Fibroblast of lung (primary cell): ENCODE measurements around the gene SPRED2.

Source experiments
- EZH2 ChIP-seq: IDR thresholded peaks from 2 replicates; pipeline ENCODE4 v1.5.1; 2012; ENCODE audit warnings: low read length, control low read depth, mild to moderate bottlenecking; ENCODE audit errors: missing control alignments
- TF ChIP-seq, protein P1 (sequence below), 2 donors: IDR thresholded peaks in 1 of 2; conservative IDR thresholded peaks in 1 of 2; 1 replicate in 1 of 2; 2 replicates in 1 of 2; pipeline ENCODE4 v1.5.1; 2011 to 2012; ENCODE audit warnings: low read length in 2 of 2, control low read depth in 1 of 2, inconsistent platforms in 1 of 2, low read depth in 1 of 2, mild to moderate bottlenecking in 1 of 2

DNA sequence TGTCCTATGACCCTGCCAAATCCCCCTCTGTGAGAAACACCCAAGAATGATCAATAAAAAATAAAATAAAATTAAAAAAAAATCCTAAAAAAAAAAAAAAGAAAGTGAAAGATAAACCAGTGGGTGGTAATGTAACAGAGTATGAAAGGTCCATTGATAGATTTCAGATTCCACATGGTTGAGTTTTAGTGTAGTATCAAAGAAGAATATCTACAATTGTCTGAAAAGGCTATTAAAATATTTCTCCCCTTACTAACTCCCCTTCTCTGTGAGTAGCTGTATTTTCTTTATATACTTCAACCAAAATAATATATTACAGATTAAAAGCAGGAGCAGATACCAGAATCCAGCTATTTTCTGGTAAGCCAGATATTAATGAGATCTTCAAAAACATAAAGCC, 92.8 kb downstream of the SPRED2 start:
- TF ChIP-seq, protein P1, sequence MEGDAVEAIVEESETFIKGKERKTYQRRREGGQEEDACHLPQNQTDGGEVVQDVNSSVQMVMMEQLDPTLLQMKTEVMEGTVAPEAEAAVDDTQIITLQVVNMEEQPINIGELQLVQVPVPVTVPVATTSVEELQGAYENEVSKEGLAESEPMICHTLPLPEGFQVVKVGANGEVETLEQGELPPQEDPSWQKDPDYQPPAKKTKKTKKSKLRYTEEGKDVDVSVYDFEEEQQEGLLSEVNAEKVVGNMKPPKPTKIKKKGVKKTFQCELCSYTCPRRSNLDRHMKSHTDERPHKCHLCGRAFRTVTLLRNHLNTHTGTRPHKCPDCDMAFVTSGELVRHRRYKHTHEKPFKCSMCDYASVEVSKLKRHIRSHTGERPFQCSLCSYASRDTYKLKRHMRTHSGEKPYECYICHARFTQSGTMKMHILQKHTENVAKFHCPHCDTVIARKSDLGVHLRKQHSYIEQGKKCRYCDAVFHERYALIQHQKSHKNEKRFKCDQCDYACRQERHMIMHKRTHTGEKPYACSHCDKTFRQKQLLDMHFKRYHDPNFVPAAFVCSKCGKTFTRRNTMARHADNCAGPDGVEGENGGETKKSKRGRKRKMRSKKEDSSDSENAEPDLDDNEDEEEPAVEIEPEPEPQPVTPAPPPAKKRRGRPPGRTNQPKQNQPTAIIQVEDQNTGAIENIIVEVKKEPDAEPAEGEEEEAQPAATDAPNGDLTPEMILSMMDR (conservative IDR thresholded peaks at IDR 0.05 in 1 of 2, IDR thresholded peaks at IDR 0.05 in 1 of 2; ENCODE audit: low read depth in 1 of 2, low read length in 2 of 2): no peak
- TF ChIP-seq EZH2: no peak
